CD4-positive, alpha-beta T cell treated with Interleukin-4 for 4 hours (primary cell): ENCODE results near the gene LRRC43.

Source experiments
- DNase-seq: peaks from one replicate; pipeline ENCODE4 v3.0.0-alpha.2; 2020

Gene LRRC43

DNA sequence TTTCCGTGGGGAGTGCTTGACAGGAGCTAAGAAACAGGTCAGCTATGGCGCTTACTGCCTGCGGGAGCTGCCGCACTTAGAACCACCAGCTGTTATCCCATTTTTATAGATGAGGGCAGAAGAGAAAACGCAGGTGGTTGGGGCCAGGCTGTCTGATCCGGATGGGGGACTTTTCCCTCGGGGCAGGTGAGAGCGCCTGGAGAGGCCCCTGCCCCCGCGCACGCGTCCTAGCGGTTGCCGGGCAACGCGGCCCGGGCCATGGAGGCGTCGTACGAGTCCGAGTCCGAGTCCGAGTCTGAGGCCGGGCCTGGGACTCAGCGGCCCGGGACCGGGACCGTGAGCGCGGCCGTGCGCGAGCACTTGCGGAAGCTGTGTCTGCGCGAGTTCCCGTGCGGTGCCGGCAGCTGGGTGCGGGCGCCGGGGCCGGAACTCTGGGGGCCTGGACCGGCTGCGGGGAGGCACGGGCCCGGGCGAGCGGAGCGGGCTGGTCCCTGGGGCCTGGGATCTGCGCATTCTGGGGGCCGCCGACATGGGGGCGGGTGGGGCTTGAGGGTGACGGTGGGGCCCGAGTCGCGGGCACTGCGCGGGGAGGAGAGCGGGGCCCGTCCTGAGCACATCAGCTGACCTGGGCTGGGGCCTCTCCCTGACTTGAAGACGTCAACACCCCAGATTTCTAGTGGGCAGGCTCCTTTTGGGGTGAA, at the start of gene LRRC43:
LRRC43 (plus strand) TSS at position 237 of the 701 bp plus-strand sequence; CDS start at position 259, 22 bp downstream.
- DNase-seq, result no peak

GRCh38 chr12:122133192-122133950, 49.6 kb upstream of the LRRC43 start:
- DNase-seq, result no peak

DNA sequence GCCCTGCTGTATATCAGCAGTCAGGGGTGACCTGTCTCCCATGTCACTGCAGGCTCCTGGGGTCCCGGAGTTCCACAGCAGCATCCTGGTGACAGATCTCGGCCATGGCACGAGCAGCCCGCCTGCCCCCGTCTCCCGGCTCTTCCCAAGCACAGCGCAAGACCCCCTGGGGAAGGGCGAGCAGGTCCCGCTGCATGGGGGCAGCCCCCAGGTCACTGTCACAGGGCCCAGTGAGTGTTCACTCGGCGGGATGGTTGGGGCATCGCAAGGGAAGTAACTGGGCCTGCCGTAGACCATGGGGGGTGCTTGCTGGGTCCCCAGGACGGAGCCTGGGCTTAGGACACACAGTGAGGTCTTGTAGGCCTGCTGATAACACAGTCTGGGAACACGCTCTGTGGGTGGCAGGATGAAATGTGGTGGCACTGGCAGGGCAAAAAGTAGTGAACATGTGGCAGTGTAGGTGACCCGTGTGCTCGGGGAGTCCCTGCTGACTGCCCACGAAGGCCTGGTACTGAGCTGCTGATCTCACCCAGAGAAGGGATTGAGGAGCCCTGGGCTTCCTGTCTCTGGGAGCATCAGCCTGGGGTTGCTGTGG, 47.4 kb upstream of the LRRC43 start:
- no peak for DNase-seq

- DNase-seq, result no peak
These were observed 45.7 kb upstream of the LRRC43 start for GRCh38 chr12:122137229-122137628.

DNA sequence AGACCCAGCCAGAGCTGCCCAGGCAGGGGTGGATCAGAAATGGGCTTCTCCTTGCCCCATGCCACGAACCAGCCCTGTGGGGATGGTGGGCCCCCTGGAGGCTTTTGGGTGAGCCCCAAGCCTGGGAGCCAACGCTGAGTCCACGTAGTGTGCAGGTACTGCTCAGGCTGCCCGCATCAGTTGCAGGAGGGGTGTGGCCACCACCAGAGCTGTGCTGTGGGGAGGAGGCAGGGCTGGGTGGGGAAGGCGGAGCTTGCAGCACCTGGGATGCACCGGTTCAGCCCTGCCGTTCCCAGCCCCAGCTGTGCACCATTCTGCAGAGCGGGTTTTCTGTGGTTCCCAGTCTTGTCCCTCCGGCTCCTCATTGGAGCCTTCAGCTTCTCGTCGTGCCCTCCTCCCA, 45.2 kb upstream of the LRRC43 start:
- no peak for DNase-seq

DNA sequence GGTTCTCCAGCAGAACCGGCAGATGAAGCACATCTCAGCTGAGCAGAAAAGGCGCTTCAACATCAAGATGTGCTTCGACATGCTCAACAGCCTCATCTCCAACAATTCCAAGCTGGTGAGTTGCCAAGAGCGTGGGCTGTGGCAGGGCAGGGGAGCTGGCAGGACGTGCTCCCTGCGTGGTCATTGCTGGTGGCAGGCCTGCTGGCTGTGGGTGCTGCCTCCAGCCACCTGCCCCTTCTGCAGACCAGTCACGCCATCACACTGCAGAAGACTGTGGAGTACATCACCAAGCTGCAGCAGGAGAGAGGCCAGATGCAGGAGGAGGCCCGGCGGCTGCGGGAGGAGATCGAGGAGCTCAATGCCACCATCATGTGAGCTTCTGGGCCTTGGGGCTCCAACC, 44.7 kb upstream of the LRRC43 start:
- no peak for DNase-seq

GRCh38 chr12:122138616-122139015, 44.3 kb upstream of the LRRC43 start:
- no peak for DNase-seq

- DNase-seq, result no peak
These were observed 43.7 kb upstream of the LRRC43 start for GRCh38 chr12:122139266-122139665.

DNA sequence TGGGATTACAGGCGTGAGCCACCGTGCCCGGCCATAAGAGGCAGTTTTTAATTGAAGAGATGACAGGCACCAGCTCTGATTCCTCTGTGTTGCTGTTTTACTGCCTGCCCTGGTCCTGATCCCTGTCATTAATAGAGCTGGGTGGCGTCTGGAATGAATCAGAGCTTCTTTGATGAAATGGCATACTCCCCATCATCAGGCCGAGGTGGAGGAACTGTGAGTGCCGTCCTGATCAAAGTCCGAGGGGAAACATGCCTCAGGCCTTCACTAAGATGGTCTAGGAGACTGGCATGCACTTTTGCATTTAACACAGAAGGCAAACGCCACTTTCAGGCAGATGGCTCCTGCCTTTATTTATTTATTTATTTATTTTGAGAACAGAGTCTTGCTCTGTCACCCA, 43.0 kb upstream of the LRRC43 start:
- no peak for DNase-seq

DNA sequence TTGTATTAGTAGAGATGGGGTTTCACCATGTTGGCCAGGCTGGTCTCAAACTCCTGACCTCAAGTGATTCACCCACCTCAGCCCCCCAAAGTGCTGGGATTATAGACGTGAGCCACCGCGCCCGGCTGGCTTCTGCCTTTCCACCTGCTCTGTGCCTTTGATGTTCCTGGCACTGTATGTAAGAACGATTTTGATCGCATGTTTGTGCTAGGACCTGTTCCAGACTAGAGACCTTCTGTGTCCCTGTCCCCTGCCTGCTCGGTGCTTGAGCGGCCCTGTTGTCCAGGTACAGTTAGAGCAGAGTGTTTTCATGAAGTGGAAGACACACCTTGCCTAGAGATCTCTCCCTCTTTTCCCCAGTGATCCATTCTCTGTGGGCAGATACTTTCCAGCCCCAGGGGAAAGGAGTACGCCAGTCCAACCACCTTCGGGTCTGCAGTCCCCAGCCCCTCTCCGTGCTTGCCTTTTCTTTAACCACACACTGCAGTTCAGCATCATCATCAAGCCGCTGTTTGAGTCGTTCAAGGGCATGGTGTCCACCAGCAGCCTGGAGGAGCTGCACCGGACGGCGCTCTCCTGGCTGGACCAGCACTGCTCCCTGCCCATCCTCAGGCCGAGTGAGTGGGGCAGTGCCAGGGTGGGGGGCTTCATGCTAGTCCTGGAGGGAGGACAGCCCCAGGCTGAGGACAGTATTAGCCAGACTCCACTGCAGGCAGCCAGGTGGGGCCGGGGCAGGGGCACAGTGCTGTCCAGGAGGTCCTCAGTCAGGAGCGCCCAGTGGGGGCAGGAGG, 42.3 kb upstream of the LRRC43 start:
- DNase-seq, result no peak

DNA sequence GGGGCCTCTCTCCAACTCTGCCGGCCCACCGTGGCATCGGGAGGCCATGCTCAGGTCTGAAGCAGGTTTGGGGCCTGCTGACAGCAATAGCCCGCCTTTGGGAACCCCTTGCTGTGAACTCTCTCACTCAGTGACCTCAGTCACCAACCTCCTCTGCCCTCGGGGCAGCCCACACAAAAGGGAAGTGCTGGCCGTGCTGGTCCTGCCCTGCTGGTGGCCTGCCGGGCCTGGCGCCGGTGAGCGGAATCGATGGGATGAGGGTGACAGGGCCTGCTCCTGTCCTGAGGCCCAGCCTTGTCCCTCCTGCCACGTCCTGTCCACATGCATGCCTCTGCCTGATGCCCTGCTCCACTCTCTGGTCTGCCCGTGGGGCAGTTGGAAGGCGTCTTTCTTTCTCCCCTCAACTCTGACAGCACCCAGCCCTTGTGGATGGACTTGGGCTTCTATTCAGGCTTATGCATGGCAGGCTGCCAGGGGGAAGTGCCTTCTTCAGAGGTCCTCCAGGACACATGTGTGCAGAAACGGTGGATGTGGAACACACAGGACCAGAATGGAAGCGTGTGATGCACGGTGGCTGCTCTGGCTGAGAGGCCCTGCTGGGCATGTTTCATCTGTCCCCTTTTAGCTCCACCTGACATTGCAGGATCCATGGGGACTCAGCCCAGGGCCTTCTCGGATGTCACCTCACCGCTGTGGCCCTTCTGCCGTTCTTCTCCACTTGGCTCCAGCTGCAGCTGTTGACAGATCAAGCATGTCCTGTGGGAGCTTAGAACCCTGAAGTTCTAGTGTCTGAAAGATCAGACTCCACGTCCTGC, 40.8 kb upstream of the LRRC43 start:
- DNase-seq, result no peak

DNA sequence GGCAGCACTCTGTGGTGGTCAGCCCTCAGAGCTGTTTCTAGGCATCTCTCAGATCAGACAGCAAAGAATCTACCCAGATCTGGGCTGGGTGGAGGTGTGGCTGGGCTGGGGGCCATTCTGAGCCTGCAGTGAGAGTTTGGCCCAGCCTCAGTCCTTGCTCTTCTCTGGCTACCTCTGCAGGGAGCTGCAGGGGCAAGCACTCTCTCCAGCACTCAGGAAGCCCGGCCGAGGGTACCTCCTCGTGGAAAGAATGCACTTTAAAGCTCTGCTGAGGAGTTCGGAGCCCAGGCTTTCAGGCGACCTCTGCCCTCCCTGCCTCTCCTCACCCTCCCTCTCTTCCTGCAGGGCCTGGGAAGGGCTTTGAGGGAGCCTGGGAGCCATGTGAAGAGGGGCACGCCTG, 40.1 kb upstream of the LRRC43 start:
- DNase-seq, result no peak

DNA sequence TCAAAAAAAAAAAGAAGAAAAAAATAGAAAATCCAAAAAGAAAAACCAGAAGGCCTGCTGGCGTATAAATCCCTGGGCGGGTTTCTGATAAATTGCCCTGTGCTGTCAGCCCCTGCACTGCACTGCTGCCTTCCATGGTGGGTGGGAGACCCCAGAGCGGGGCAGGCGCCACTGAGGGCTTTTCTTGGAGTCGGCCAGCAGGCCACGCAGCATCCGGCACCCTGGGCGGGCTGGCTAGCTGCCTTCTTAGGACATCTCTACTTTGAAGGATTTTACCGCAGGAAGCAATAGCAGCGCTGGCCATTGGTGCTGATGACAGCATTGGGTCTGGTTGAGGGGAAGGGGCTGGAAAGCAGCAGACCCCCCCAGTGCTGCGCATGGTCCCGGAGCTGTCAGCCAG, 38.0 kb upstream of the LRRC43 start:
- DNase-seq, result no peak

- no peak for DNase-seq
These were observed 37.2 kb upstream of the LRRC43 start for GRCh38 chr12:122145505-122146330.

DNA sequence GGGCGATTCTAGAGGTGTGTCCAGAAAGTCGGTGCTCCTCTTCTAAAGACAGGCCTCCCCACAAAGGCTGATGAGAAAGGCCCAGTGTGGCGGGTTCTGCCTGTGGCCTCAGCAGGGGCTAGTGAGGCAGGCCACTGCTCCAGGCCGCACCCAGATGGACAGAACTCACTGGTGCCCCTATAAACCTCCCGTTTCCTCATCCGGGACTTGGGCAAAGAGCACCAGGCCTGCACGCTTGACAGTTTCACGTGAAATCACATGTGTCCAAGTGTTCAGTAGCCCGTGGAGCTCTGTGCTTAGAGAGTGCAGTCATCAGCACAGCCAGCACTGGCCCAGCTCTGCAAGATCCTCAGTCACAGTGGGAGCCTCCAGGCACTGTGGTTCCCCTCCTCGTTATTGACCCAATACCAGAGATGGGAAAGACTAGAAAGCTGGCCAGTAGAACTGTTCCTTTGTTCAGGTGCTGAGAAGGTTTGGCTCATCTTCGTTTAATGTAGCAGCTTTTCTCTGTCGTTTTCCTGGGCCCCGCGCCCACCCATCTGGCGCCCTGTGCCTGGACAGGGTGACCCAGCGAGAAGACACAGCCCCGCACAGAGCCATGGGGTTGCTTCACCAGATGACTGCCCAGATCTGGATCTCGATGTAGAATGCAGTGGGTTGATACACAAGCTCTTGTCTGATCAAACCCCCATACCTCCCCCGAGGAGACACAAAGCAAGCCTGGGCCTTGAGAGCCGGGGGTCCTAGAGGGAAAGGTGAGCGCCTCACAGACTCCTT, 35.2 kb upstream of the LRRC43 start:
- DNase-seq, result no peak

DNA sequence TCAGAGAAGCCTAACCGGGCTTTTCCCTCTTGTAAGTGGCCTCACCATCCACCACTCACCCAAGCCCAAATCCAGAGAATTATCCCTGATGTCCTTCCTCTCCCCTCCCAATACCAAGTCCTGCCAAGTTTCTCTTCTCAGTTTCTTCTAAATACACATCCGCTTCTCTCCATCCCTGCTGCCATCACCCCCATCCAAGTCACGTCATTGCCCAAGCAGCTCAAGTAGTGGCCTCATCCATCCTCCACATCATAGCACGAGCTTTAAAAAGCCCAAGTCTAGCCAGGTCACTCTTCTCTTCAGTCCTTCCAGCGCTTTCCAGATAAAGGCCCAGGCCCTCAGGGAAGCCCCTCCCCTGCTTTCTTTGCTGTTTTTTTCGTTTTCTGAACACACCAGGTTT, 34.3 kb upstream of the LRRC43 start:
- DNase-seq, result no peak

DNA sequence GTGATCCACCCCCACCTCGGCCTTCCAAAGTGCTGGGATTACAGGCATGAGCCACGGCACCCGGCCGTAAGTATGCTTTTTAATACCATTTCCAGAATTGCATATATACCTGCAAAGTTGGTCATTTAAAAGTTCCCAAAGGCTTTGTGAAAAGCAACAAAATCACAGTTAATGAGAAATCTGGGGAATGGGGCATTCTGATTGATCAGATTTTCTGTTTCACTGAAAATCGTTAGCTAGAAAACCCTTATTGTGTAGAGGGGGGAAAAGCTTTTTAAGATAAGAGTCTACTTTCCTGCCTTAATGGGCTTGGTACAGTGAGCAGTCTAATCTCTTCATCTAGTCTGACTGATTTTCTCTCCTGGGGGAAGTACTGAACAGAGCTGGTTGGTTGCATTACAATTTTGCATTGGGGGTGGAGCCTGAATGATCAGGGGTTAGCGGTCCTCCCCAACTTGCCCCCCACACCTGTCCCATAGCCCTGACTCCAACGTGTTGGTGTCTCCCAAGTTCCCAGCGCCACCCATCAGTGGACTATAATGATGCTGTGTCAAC, 32.7 kb upstream of the LRRC43 start:
- no peak for DNase-seq

DNA sequence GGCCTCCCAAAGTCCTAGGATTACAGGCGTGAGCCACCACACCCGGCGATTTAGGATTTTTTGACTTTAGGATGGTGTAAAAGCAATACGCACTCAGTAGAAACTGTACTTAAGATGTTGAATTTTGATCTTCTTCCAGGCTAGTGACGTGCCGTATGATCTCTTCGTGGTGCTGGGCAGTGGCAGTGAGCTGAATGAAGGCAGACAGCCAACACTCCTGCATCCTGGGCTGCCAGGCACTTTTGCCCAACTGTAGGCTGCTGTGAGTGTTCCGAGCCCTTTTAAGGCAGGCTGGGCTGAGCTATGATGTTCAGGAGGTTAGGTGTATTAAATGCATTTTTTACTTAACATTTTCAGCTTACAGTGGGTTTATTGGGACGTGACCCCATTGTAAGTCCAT, 30.2 kb upstream of the LRRC43 start:
- no peak for DNase-seq

GRCh38 chr12:122155705-122156104, 27.2 kb upstream of the LRRC43 start:
- no peak for DNase-seq

DNA sequence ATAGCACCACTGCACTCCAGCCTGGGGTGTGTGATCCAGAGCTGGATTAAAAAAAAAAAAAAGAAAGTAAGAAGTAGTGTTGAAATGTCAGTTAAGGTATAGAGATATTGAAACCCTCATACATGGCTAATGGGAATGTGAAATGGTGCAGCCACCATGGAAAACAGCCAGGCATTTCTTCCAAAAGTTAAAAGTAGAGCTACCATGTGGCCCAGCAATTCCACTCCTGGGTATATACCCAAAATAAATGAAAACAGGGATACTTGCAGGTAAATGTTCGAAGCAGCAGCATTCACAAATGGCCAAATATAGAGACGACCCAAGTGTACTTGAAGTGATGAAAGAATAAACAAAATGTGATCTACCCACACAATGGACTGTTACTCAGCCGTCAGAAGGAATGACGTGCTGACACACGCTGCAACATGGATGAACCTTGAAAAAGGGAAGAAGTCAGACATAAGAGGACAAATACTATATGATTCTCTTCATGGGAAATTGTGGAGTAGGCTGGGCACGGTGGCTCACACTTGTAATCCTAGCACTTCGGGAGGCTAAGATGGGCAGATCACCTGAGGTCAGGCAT, 24.1 kb upstream of the LRRC43 start:
- DNase-seq, result no peak
